ENCODE data around the gene EGLN1.

GRCh38 chr1:231326248-231326647 is 95.8 kb downstream of the EGLN1 start:
- TF ChIP-seq POLR2A (IDR thresholded peaks at IDR 0.05; ENCODE audit: low read length) (no peak), CTCF (IDR thresholded peaks at IDR 0.05) (no peak), MAX (IDR thresholded peaks at IDR 0.05) (no peak), CHD2 (IDR thresholded peaks at IDR 0.05; ENCODE audit: low read length, partially characterized antibody) (no peak), JUN (IDR thresholded peaks at IDR 0.05) (no peak), RFX5 (IDR thresholded peaks at IDR 0.05) (no peak), EP300 (IDR thresholded peaks at IDR 0.05) (no peak), BCL3 (IDR thresholded peaks at IDR 0.05) (no peak), GATA3 (IDR thresholded peaks at IDR 0.05; ENCODE audit: borderline replicate concordance) (no peak), JUNB (IDR thresholded peaks at IDR 0.05) (no peak), RAD21 (conservative IDR thresholded peaks at IDR 0.05 in 1 of 2, IDR thresholded peaks at IDR 0.05 in 1 of 2) (no peak), SMC3 (IDR thresholded peaks at IDR 0.05) (no peak), HOXA7 (CRISPR knock-in tag; IDR thresholded peaks at IDR 0.05) (no peak), BHLHE40 (IDR thresholded peaks at IDR 0.05; ENCODE audit: low read depth, low read length) (no peak)

Measured in A549 (cell line).